OCI-LY7 (cell line): ENCODE data around the gene ZNF423.

Source experiments
- CTCF ChIP-seq: fragments of 200-600 bp; sonication (generic); conservative IDR thresholded peaks from 2 replicates; pipeline ENCODE4 v1.5.1; 2014; ENCODE audit warnings: mild to moderate bottlenecking, antibody characterized with exemption, low read length, moderate library complexity, mixed read lengths
- EZH2phosphoT487 ChIP-seq: fragments of 200-600 bp; sonication (generic); IDR thresholded peaks from 2 replicates; pipeline ENCODE4 v1.6.1; 2018; ENCODE audit warnings: low read depth, borderline replicate concordance, mild to moderate bottlenecking, mixed run types, antibody characterized with exemption, low read length, moderate library complexity, mixed read lengths

GRCh38 chr16:49593424-49594040 is 262.4 kb downstream of the ZNF423 start:
- peak; percentile 2; the same call in 1 of the 2 replicates for TF ChIP-seq CTCF
- TF ChIP-seq EZH2phosphoT487 = no peak
